Right ventricle myocardium inferior (tissue), 1 donor: ENCODE measurements around the gene PCDH19. TPM values are rescaled to one million over a fixed set of nuclear protein-coding genes. Genes with fewer than 3 reads are reported as not detected.

Experiments used
- ATAC-seq: fragments of 200-7000 bp; cut with Tn5 transposase; one replicate; pipeline ENCODE4 v1.9.1; 2020; ENCODE audit warnings: mild to moderate bottlenecking, moderate library complexity
- DNase-seq: peaks from one replicate; pipeline ENCODE4 v3.0.0; 2021; ENCODE audit errors: missing footprints
- intact Hi-C: fragments of 100-400 bp; cut with DNase I; formaldehyde crosslinking; loops from one replicate; pipeline ENCODE4 v1.11.0; 2022
- total RNA-seq: library from RNA; stranded (reverse); fragmentation: NEBNext Ultra II Directional; extraction: Animal tissue kit (Norgen Biotek cat#: 25700); gene quantifications from one replicate; pipeline ENCODE4 v1.2.1, GENCODE V29; 2021
- donor health status: DM: no; HTN: yes; CAD: no; lungs with severe emphysema.

The PCDH19 gene
- total RNA-seq, 1 donor from 2014 or later: 0.65 TPM

- DNase-seq: no peak
- intact Hi-C loops: no loop called here
- no peak for ATAC-seq
Observed at GRCh38 chrX:100407784-100408712, 2.0 kb downstream of the PCDH19 start.

- DNase-seq (no peak), ATAC-seq (no peak)
- intact Hi-C loops: no loop called here
Observed at GRCh38 chrX:100407147-100407783, 2.8 kb downstream of the PCDH19 start.

- DNase-seq: no peak
Observed at GRCh38 chrX:100405424-100405823, 4.6 kb downstream of the PCDH19 start.

GRCh38 chrX:100404851-100405250, 5.2 kb downstream of the PCDH19 start:
- intact Hi-C loops: no loop called here
- ATAC-seq (no peak), DNase-seq (no peak)

More at GRCh38 chrX:100405424-100405823, 4.6 kb downstream of the PCDH19 start:
- intact Hi-C loops: no loop called here
- no peak for ATAC-seq

GRCh38 chrX:100395781-100396180, 14.3 kb downstream of the PCDH19 start:
- intact Hi-C loops: no loop called here
- ATAC-seq (no peak), DNase-seq (no peak)

GRCh38 chrX:100381619-100382018, 28.5 kb downstream of the PCDH19 start:
- ATAC-seq (no peak), DNase-seq (no peak)
- intact Hi-C loops: no loop called here

- DNase-seq: no peak
- intact Hi-C loops: no loop called here
- ATAC-seq: no peak
Observed at GRCh38 chrX:100379388-100379986, 30.6 kb downstream of the PCDH19 start.

GRCh38 chrX:100377826-100378225, 32.2 kb downstream of the PCDH19 start:
- intact Hi-C loops: no loop called here
- DNase-seq: no peak
- ATAC-seq: no peak

- DNase-seq: no peak
- intact Hi-C loops: no loop called here
Observed at GRCh38 chrX:100376576-100376975, 33.5 kb downstream of the PCDH19 start.

GRCh38 chrX:100373673-100374072, 36.4 kb downstream of the PCDH19 start:
- no peak for ATAC-seq
- DNase-seq: no peak
- intact Hi-C loops: no loop called here

More at GRCh38 chrX:100376576-100376975, 33.5 kb downstream of the PCDH19 start:
- no peak for ATAC-seq

- no peak for ATAC-seq
- DNase-seq: no peak
- intact Hi-C loops: no loop called here
Observed at GRCh38 chrX:100368167-100368566, 41.9 kb downstream of the PCDH19 start.

- no peak for DNase-seq
- intact Hi-C loops: no loop called here
- ATAC-seq: no peak
Observed at GRCh38 chrX:100363896-100364295, 46.2 kb downstream of the PCDH19 start.

GRCh38 chrX:100358766-100359165, 51.3 kb downstream of the PCDH19 start:
- no peak for DNase-seq
- intact Hi-C loops: no loop called here
- ATAC-seq: no peak

GRCh38 chrX:100356351-100356896, 53.6 kb downstream of the PCDH19 start:
- DNase-seq (no peak), ATAC-seq (no peak)
- intact Hi-C loops: no loop called here

GRCh38 chrX:100355680-100356079, 54.4 kb downstream of the PCDH19 start:
- intact Hi-C loops: no loop called here
- no peak for DNase-seq
- no peak for ATAC-seq

GRCh38 chrX:100353326-100353725, 56.7 kb downstream of the PCDH19 start:
- ATAC-seq: no peak
- intact Hi-C loops: no loop called here
- no peak for DNase-seq

GRCh38 chrX:100350704-100351489, 59.2 kb downstream of the PCDH19 start:
- DNase-seq (no peak), ATAC-seq (no peak)
- intact Hi-C loops: no loop called here

- no peak for ATAC-seq
- DNase-seq: no peak
- intact Hi-C loops: no loop called here
Observed at GRCh38 chrX:100349391-100349790, 60.7 kb downstream of the PCDH19 start.

- intact Hi-C loops: no loop called here
- DNase-seq: no peak
- ATAC-seq: no peak
Observed at GRCh38 chrX:100341142-100341510, 68.9 kb downstream of the PCDH19 start.
